Suppressor macrophage (primary cell): Measurements from ENCODE around the gene LRRC45.

ENCODE experiments used
- DNase-seq, 4 experiments: peaks; one replicate each; pipeline ENCODE4 v3.0.0-alpha.2; 2020 to 2022

The LRRC45 gene

DNA sequence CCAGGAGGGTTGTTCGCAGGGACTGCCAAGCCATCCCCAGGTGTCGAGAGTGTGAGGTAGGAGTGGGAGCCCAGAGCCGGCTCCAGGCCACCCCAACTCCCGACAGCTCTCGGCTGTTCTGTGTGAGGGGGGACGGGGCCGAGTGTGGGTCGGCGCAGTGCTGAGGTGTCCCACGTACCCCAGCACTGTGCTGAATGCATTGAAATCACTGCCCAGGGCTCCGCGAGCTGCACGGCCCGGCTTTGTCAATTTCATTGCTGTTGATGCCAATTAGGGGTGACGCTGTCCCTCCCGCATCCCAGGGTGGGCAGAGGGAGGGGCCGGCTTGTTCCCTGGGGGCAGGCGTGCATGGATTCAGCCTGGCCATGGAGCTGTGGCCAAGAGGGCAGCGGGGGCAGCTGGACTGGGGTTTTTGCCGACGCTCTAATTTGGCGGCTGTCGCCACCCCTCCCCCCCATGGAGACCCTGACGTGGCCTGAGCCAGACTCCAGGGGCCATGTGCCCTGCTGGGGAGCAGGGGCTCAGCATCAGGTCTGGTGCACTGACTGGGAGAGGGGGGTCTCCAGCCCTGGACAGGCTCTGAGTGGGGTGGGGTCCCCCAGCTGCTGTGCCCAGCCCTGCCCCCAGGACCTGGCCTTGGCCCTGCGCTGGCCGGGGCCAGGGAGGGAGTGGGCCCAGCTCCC lies 14.7 kb upstream of the LRRC45 start:
- DNase-seq, result no peak

DNA sequence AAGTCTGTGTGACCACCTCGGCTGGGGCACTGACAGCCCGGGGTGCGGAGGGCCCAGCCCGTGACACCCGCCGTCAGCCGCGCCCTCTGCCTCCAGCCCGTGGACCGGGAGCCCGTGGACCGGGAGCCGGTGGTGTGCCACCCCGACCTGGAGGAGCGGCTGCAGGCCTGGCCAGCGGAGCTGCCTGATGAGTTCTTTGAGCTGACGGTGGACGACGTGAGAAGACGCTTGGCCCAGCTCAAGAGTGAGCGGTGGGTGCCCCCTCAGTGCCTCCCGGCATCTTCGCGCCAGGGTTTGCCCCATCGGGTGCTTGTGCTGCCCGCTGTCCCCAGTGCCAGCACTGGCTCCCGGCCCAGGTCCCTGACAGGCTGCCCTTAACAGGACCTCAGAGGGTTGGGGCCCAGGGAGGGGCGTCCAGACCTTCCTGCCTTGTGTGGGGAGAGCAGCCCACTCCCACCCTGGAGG lies 14.1 kb upstream of the LRRC45 start:
- no peak for DNase-seq

GRCh38 chr17:82009413-82009812 lies 13.7 kb upstream of the LRRC45 start:
- no peak for DNase-seq

DNA sequence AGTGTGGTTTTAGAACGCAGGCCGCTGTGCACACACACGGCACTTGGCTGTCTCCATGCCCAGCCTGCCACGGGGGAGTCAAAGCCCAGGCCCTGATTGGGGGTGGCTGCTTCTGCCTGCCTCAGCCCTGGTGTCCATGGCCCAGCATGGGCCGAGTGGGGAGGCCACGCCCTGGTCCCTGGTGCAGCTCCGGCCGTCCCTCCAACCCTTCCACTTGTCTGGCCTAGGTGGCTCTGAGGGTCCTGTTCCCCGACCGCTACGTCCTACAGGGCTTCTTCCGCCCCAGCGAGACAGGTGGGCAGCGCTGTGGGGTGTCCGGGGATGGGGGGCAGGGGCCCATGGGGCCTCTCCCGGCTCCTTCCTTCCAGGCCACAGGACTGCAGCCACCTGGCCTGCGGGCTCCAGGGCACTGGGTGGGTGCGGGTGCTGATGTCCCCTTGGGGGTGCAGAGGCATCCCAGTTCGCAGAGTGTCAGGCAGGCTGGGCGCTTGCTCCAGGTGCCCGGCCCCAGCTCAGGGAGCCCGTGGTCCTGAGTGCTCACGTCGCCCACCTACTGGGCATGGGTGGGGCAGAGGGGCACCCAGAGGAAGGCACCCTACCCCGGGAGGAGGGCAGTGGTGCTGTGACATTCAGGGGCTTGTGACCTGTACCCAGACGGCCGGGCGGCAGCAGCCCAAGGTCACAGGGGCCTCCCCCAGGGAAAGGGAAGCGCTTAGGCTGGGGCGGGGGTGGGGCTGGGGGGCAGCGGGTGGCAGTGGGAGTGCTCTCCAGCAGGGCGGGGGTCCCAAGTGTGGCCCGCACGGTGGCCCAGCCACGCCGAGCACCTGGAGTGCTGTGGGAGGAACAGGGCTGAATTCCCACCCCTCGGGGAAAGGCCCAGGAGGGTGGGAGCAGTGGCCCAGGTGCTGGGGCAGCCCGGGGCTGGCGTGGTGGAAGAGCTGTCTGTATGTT lies 12.3 kb upstream of the LRRC45 start:
- DNase-seq, result no peak

GRCh38 chr17:82011617-82012187 lies 11.4 kb upstream of the LRRC45 start:
- DNase-seq, result no peak

GRCh38 chr17:82012261-82012639 lies 10.9 kb upstream of the LRRC45 start:
- no peak for DNase-seq

DNA sequence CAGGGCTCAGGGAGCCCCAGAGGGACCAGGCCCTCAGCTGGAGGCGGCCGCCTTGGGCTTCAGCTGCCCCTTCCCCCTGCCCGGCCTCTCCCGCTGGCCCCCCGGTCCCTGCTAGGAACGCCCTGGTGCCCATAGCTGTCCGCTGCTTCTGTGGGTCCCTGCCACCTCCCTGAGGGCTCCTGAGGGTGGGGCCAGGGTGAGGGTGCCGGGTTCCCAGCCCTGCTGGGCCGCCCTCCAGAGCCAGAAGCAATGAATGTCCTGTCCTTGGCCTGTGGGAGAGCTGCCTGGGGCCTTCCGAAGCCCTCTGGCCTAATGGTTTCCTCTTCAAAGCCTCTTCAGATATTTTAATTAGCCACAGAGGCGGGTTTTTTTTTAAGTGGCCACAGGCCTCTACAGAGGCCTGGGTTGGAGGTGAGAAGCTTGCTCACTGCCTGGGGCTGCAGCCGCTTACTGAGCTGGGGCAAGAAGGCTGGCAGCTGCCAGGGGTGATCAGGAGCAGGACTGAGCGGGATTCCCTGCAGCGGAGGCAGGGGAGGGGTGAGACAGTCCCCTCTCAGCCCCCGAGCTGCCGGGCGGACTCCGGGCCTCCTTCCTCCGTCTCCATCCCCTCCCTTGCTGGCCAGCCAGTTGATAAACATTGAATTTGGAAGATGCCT lies 10.3 kb upstream of the LRRC45 start:
- no peak for DNase-seq

DNA sequence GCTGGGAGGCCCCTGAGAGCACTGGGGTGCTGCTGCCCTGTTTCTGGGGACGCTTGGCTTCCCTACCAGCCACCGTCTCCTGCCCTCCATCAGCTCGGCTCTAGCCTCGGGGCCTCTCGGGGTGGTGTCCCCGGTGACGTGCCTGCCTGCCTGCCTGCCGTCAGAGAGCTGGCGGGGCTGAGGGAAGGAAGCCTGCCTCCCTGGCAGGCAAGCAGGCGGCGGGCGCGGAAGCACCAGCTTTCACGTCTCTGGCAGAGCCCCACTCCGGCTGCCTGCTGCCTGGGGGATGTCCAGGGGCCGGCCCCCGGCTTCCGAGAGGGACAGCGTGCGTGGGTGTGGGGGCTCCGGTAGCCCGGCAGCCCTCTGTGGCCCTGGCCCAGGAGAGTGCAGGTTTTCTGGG lies 9.8 kb upstream of the LRRC45 start:
- no peak for DNase-seq

- DNase-seq, result no peak
Observed at GRCh38 chr17:82013772-82014321, 9.3 kb upstream of the LRRC45 start.

GRCh38 chr17:82014432-82014831 lies 8.7 kb upstream of the LRRC45 start:
- DNase-seq, result no peak

DNA sequence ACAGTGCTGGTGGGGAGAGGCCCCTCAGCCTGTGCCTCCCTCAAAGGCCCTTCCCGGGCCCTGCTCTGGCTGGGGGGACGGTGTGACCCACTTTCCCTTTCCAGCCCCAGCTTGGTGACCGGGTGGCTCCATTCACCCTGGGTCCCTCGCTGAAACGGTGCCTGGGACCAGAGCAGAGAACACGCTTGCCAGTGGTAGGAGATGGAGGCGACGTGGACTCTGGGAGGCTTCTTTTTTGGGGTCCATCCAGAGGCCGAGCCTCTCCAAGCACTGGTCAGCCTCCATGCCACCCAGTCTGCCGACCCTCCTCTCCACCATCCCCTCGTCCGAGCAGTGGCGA lies 8.2 kb upstream of the LRRC45 start:
- no peak for DNase-seq

DNA sequence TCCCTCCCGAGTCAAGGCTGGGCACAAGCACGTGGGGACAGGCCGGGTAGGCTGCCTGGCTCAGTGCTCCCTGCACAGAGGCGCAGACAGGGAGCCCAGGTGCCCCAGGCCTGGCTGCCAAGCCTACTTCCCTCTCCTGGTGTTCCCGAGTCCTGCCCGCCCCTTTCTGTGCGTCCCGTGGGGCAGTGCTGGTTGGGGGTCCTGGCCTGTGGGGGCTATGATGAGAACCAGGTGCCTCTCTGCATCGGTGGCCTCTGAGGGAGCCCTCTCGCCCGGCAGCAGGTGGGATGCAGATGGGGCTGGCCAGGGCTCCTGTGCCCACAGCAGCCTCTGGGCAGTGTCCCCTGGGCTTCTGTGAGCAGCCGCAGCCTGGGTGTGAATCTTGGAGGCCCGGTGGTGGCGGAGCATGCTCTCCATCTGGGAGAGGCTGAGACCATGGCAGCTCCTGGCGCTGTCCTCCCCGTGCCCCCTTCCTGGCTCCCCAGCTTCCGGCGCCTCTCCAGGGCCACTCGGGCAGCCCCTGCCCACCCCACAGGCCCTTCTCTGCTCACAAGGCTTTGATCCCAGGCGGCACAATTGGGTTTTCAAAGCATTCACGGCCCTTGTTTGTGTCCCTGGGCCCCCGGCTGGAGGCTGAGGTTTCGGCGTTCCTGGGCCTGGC lies 7.7 kb upstream of the LRRC45 start:
- DNase-seq, result no peak

GRCh38 chr17:82016061-82016874 lies 6.8 kb upstream of the LRRC45 start:
- no peak for DNase-seq

DNA sequence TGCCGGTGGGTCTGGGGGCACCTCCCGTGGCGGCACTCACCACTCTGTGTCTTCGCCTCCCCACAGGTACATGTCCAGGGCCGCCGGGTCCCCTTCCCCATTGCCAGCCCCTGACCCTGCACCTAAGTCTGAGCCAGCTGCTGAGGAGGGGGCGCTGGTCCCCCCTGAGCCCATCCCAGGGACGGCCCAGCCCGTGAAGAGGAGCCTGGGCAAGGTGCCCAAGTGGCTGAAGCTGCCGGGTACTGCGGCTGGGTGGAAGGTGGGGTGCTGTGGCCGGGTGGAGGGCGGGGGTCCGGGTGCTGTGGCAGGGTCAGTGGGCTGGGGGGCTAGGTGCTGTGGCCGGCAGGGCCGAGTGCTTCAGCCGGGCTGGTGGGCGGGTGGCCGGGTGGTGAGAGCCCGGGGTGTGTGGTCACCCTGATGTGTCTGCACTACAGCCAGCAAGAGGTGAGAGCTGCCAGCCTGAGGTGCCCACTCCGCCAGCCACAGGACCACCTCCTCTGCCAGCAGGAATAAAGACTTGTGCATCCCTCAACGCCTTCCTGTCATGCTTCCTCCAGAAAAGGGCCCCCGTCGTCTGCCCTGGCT lies 6.1 kb upstream of the LRRC45 start:
- DNase-seq, result no peak

GRCh38 chr17:82017612-82018151 lies 5.4 kb upstream of the LRRC45 start:
- no peak for DNase-seq

DNA sequence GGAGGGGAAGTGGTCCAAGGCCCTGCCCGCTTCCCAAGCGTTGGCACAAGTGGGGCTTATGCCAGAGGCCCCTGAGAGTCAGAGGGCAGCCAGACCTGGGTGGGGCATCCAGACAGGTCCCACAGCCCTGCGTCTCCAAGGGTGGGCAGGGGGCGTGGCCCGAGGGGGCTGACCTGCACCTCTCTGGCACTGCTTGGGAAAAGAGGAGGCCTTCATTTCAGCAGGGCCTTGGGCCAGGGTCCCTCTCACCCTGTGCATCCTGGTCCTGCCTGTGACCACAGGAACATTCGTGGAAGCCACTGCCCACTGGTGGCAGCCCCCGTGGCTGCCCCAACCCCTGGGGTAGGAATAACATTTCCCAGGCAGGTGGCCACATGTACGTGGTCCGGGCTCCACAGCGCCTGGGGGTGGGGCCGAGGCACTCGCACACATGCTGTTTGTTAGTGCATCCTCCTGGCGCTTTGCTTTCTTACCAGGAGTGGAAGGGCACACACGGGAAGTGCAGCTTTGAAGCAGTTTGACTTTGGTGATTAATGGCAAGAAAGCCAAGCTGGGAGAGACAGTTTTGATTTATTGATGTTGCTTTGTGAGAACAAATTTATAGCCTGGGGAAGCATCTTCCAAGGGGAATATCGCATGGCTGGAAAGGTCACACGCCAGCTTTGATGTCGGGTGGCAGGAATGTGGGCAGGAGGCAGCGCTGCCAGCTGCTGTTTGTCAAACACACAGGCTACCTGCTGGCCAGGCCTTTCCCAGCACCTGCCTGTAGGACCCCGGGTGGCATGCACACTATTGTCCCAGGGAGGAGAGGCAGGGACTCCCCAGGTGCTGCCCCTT lies 4.7 kb upstream of the LRRC45 start:
- DNase-seq, result no peak

DNA sequence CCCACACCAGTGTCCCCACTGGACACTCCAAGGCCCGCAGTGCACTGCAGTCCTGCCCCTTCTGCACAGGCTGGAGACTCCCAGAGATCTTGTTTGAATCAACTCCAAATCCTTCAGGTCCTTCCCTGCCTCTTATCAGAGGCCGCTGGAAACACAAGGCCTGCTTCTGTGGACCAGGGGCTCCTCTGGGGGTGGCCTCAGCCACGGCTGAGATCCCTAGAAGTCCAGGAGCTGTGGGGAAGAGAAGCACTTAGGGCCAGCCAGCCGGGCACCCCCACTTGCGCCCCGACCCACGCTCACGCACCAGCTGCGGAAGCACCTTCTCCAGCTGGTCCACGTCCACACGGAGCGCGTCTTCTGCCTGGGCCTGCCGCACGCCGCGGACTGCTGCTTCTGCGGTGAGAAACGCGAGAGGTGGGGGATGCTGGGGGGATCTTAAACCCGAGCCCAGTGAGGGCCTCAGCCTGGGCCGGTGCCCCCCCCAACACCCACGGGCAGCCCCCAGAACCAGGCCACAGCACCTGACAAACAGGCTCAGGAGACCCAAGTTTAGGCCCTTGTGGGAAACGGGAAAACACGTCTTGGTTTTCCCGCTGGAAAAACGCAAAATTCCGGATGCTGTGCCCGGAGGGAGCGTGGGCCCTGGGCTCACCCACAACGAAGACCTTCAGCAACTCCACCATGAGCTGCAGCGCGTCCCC lies 4.0 kb upstream of the LRRC45 start:
- DNase-seq, result no peak

GRCh38 chr17:82019690-82020571 lies 3.2 kb upstream of the LRRC45 start:
- peak; percentile 69 to 89 (median 76) for DNase-seq
